Uterus (tissue), 2 donors: Measurements from ENCODE around the gene EIF2B5.

Experiments used
- POLR2A ChIP-seq, 2 donors: fragments of 450-650 bp; IDR thresholded peaks; one replicate each; pipeline ENCODE4 v1.6.1; 2016; ENCODE audit warnings: antibody characterized with exemption in 2 of 2, mild to moderate bottlenecking in 1 of 2, moderate library complexity in 1 of 2
- TF ChIP-seq, protein P1 (sequence below), 4 experiments: fragments of 200-600 bp in 2 of 4; fragments of 450-650 bp in 2 of 4; sonication (generic) in 2 of 4; IDR thresholded peaks; one replicate each; pipeline ENCODE4 v1.5.1; 2016 to 2019; ENCODE audit warnings: antibody characterized with exemption in 4 of 4, mild to moderate bottlenecking in 2 of 4, moderate library complexity in 1 of 4

DNA sequence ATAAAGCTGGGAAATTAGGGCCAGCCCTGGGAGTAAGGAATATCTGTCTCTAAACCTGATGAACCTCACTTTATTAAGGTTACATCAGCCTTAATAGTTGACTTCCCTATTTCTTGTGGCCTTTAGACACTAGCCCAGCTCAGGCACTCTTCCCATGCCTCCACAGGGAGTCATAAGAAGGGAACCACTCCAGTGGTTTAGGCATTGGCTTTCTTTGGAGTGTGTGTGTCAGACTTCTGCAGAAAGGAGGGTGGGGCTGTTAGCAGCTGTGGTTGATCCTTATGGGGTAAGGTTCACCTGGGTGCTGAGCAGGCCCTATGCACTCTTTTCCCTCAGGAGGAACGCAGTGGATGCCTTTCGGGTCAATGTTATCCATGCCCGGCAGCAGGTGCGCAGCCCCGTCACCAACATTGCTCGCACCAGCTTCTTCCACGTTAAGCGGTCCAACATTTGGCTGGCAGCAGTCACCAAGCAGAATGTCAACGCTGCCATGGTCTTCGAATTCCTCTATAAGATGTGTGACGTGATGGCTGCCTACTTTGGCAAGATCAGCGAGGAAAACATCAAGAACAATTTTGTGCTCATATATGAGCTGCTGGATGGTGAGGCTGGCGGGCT lies 43.5 kb downstream of the EIF2B5 start:
- TF ChIP-seq, protein P1, sequence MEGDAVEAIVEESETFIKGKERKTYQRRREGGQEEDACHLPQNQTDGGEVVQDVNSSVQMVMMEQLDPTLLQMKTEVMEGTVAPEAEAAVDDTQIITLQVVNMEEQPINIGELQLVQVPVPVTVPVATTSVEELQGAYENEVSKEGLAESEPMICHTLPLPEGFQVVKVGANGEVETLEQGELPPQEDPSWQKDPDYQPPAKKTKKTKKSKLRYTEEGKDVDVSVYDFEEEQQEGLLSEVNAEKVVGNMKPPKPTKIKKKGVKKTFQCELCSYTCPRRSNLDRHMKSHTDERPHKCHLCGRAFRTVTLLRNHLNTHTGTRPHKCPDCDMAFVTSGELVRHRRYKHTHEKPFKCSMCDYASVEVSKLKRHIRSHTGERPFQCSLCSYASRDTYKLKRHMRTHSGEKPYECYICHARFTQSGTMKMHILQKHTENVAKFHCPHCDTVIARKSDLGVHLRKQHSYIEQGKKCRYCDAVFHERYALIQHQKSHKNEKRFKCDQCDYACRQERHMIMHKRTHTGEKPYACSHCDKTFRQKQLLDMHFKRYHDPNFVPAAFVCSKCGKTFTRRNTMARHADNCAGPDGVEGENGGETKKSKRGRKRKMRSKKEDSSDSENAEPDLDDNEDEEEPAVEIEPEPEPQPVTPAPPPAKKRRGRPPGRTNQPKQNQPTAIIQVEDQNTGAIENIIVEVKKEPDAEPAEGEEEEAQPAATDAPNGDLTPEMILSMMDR (IDR thresholded peaks at IDR 0.05): no peak
- TF ChIP-seq POLR2A (IDR thresholded peaks at IDR 0.05): no peak
